ENCODE results near the gene SORCS2.

Gene SORCS2

GRCh38 chr4:7722766-7723387, 530.5 kb downstream of the SORCS2 start:
- Histone ChIP-seq H3K4me1 (ENCODE audit: control insufficient read depth, low read length) (peaks cover 6% of the 10 kb centered on the region; the same call in 1 of the 2 replicates), H3K9me2 (replicated peaks; ENCODE audit: control insufficient read depth, low read length) (no peaks in the 10 kb centered on the region), H3K4me2 (ENCODE audit: low read length) (no peak overlapping the region), H3F3A (ENCODE audit: control insufficient read depth, insufficient read depth) (no peaks in the 10 kb centered on the region), H3K36me3 (ENCODE audit: control insufficient read depth, low read length) (no peaks in the 10 kb centered on the region), H3K27me3 (ENCODE audit: control insufficient read depth, low read length) (0 out of 2 replicates have a peak, but pooled peaks cover 2% of the 10 kb centered on the region), H3K27ac (ENCODE audit: low read depth, low read length) (no peak overlapping the region), H4K20me1 (ENCODE audit: control insufficient read depth, insufficient read depth, low read depth, low read length) (no peaks in the 10 kb centered on the region), H3K4me3 (ENCODE audit: low read length) (no peak overlapping the region), H3K79me2 (ENCODE audit: control insufficient read depth, low read length) (no peaks in the 10 kb centered on the region), H3K9me3 (ENCODE audit: control insufficient read depth, insufficient read depth, low read length) (no peaks in the 10 kb centered on the region; the same call in 1 of the 2 replicates)
- no peak for TF ChIP-seq EZH2phosphoT487 (IDR thresholded peaks at IDR 0.05; ENCODE audit: borderline replicate concordance, low read length)
- no peak for TF ChIP-seq CTCF (IDR thresholded peaks at IDR 0.05; ENCODE audit: low read depth, low read length, poor library complexity, severe bottlenecking)

GRCh38 chr4:7723625-7724024, 531.3 kb downstream of the SORCS2 start:
- H3F3A ChIP-seq (ENCODE audit: control insufficient read depth, insufficient read depth): no peaks in the 10 kb centered on the region
- H3K36me3 ChIP-seq (ENCODE audit: control insufficient read depth, low read length): no peaks in the 10 kb centered on the region
- no peak overlapping the region for H3K4me3 ChIP-seq (ENCODE audit: low read length)
- TF ChIP-seq EZH2phosphoT487 (IDR thresholded peaks at IDR 0.05; ENCODE audit: borderline replicate concordance, low read length) (no peak), CTCF (IDR thresholded peaks at IDR 0.05; ENCODE audit: low read depth, low read length, poor library complexity, severe bottlenecking) (no peak)
- H3K27me3 ChIP-seq (ENCODE audit: control insufficient read depth, low read length): 0 out of 2 replicates have a peak, but pooled peaks cover 2% of the 10 kb centered on the region
- H3K9me3 ChIP-seq (ENCODE audit: control insufficient read depth, insufficient read depth, low read length): no peaks in the 10 kb centered on the region; the same call in 1 of the 2 replicates
- no peak overlapping the region for H3K27ac ChIP-seq (ENCODE audit: low read depth, low read length)
- no peaks in the 10 kb centered on the region for H3K9me2 ChIP-seq (replicated peaks; ENCODE audit: control insufficient read depth, low read length)
- H3K79me2 ChIP-seq (ENCODE audit: control insufficient read depth, low read length): no peaks in the 10 kb centered on the region
- H3K4me2 ChIP-seq (ENCODE audit: low read length): no peak overlapping the region
- no peaks in the 10 kb centered on the region for H4K20me1 ChIP-seq (ENCODE audit: control insufficient read depth, insufficient read depth, low read depth, low read length)
- H3K4me1 ChIP-seq (ENCODE audit: control insufficient read depth, low read length): peaks cover 6% of the 10 kb centered on the region; the same call in 1 of the 2 replicates

GRCh38 chr4:7725951-7726350, 533.6 kb downstream of the SORCS2 start:
- TF ChIP-seq CTCF (IDR thresholded peaks at IDR 0.05; ENCODE audit: low read depth, low read length, poor library complexity, severe bottlenecking): no peak
- TF ChIP-seq EZH2phosphoT487 (IDR thresholded peaks at IDR 0.05; ENCODE audit: borderline replicate concordance, low read length): no peak
- Histone ChIP-seq H3K4me2 (ENCODE audit: low read length) (no peak overlapping the region), H3K4me3 (ENCODE audit: low read length) (no peak overlapping the region), H3K4me1 (ENCODE audit: control insufficient read depth, low read length) (no peaks in the 10 kb centered on the region), H3K79me2 (ENCODE audit: control insufficient read depth, low read length) (no peaks in the 10 kb centered on the region), H4K20me1 (ENCODE audit: control insufficient read depth, insufficient read depth, low read depth, low read length) (no peaks in the 10 kb centered on the region), H3K9me2 (replicated peaks; ENCODE audit: control insufficient read depth, low read length) (no peaks in the 10 kb centered on the region), H3K9me3 (ENCODE audit: control insufficient read depth, insufficient read depth, low read length) (no peaks in the 10 kb centered on the region; the same call in 1 of the 2 replicates), H3K27ac (ENCODE audit: low read depth, low read length) (no peak overlapping the region), H3F3A (ENCODE audit: control insufficient read depth, insufficient read depth) (no peaks in the 10 kb centered on the region), H3K27me3 (ENCODE audit: control insufficient read depth, low read length) (no peaks in the 10 kb centered on the region), H3K36me3 (ENCODE audit: control insufficient read depth, low read length) (no peaks in the 10 kb centered on the region)

Measured in DOHH2 (cell line).